ENCODE results near the gene CHST10. TPM values are rescaled to one million over a fixed set of nuclear protein-coding genes. Genes with fewer than 3 reads are reported as not detected.

The CHST10 gene
- total RNA-seq, 1 donor from 2014 or later = 20.6 TPM

DNA sequence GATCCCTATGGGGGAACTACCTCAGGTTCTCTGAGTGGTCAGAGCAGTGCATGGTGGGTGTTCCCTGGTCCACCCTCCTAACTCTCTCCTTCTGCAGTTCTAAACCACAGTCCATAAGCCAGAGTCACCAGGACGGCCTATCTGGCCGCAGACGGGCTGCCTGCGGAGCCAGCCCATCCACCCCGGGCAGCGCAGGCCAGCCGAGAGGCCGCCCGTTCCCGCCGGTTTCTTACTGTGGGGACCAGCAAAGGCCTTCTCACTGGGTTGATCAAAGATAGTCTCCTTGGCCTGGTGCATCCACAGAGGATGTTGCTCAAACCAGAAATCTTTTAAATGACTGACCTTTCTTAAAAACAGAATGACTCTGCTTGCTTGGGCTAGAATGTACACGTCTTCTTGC lies 9.6 kb upstream of the CHST10 start:
- Mint-ChIP-seq H3K4me1 (ENCODE audit: unreplicated experiment) (no peaks in the 10 kb centered on the region), H3K9me3 (ENCODE audit: unreplicated experiment) (no peaks in the 10 kb centered on the region), H3K27me3 (ENCODE audit: unreplicated experiment) (no peaks in the 10 kb centered on the region), H3K27ac (ENCODE audit: unreplicated experiment) (no peak overlapping the region), H3K36me3 (ENCODE audit: low read depth, unreplicated experiment) (no peaks in the 10 kb centered on the region), H3K4me3 (ENCODE audit: unreplicated experiment) (no peak overlapping the region)
- TF ChIP-seq, protein P1, sequence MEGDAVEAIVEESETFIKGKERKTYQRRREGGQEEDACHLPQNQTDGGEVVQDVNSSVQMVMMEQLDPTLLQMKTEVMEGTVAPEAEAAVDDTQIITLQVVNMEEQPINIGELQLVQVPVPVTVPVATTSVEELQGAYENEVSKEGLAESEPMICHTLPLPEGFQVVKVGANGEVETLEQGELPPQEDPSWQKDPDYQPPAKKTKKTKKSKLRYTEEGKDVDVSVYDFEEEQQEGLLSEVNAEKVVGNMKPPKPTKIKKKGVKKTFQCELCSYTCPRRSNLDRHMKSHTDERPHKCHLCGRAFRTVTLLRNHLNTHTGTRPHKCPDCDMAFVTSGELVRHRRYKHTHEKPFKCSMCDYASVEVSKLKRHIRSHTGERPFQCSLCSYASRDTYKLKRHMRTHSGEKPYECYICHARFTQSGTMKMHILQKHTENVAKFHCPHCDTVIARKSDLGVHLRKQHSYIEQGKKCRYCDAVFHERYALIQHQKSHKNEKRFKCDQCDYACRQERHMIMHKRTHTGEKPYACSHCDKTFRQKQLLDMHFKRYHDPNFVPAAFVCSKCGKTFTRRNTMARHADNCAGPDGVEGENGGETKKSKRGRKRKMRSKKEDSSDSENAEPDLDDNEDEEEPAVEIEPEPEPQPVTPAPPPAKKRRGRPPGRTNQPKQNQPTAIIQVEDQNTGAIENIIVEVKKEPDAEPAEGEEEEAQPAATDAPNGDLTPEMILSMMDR (IDR thresholded peaks at IDR 0.05; ENCODE audit: unreplicated experiment) = no peak
- no peak for DNase-seq (ENCODE audit: low spot score)

DNA sequence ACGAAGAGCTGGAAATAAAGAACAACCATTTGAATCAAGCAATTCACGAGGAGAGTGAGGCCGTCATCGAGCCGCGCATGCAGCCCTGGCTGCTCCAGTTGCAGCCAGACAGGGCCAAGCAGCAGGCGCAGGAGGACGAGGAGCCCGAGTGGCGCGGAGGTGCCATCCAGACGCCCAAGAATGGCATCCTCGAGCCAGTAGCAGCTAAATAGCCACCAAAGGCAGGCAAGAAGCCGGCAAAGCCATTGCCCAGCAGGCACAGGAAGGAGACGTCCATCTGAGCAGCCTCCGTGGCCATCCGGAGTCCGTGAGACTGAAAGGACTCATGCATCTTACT lies 8.9 kb upstream of the CHST10 start:
- H3K9me3 Mint-ChIP-seq (ENCODE audit: unreplicated experiment) = no peaks in the 10 kb centered on the region
- DNase-seq (ENCODE audit: low spot score) = no peak
- TF ChIP-seq, protein P1 (IDR thresholded peaks at IDR 0.05; ENCODE audit: unreplicated experiment) = no peak
- H3K4me3 Mint-ChIP-seq (ENCODE audit: unreplicated experiment) = no peak overlapping the region
- no peaks in the 10 kb centered on the region for H3K27me3 Mint-ChIP-seq (ENCODE audit: unreplicated experiment)
- H3K27ac Mint-ChIP-seq (ENCODE audit: unreplicated experiment) = no peak overlapping the region
- H3K36me3 Mint-ChIP-seq (ENCODE audit: low read depth, unreplicated experiment) = no peaks in the 10 kb centered on the region
- H3K4me1 Mint-ChIP-seq (ENCODE audit: unreplicated experiment) = no peaks in the 10 kb centered on the region

DNA sequence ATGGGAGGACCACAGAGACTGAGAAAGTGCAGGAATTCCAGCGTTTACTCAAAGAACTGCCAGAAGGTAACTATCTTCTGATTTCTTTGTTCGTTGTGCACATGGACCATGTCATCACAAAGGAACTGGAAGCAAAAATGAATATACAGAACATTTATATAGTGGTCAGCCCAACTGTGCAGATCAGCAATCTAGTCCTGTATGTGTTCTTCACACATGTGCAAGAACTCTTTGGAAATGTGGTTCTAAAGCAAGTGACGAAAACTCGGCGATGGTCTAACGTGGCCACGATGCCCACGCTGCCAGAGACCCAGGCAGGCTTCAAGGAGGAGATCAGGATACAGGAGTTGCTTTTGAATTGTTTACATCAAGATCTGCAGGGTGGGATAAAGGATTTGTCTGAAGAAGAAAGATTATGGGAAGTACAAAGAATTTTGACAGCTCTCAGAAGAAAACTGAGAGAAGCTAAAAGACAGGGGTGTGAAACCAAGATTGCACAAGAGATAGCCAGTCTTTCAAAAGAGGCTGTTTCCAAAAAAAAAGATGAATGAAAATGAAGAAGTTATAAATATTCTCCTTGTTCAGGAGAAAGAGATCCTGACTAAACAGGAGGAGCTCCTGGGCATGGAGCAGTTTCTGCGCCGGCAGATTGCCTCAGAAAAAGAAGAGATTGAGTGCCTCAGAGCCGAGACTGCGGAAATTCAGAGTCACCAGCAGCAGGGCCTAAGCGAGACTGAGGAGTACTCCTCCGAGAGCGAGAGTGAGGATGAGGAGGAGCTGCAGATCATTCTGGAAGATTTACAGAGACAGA lies 8.3 kb upstream of the CHST10 start:
- TF ChIP-seq, protein P1 (IDR thresholded peaks at IDR 0.05; ENCODE audit: unreplicated experiment) = no peak
- no peaks in the 10 kb centered on the region for H3K9me3 Mint-ChIP-seq (ENCODE audit: unreplicated experiment)
- no peaks in the 10 kb centered on the region for H3K27me3 Mint-ChIP-seq (ENCODE audit: unreplicated experiment)
- no peak for DNase-seq (ENCODE audit: low spot score)
- H3K4me3 Mint-ChIP-seq (ENCODE audit: unreplicated experiment) = no peak overlapping the region
- no peaks in the 10 kb centered on the region for H3K4me1 Mint-ChIP-seq (ENCODE audit: unreplicated experiment)
- no peak overlapping the region for H3K27ac Mint-ChIP-seq (ENCODE audit: unreplicated experiment)
- no peaks in the 10 kb centered on the region for H3K36me3 Mint-ChIP-seq (ENCODE audit: low read depth, unreplicated experiment)

DNA sequence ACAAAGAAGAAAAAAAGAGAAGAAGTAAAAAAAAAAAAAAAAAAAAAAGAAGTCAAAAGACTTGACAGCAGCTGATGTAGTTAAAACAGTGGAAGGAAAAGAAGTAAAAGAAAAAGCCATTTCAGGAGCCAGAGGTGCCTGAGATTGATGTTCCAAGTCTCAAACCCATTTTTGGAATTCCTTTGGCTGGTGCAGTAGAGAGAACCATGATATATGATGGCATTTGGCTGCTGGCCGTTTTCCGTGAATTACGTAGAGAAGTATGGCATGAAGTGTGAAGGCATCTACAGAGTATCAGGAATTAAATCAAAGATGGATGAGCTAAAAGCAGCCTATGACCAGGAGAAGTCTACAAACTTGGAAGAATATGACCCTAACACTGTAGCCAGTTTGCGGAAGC lies 7.6 kb upstream of the CHST10 start:
- peaks cover 2% of the 10 kb centered on the region for H3K27me3 Mint-ChIP-seq (ENCODE audit: unreplicated experiment)

More for the DNA sequence above, 7.6 kb upstream of the CHST10 start:
- Mint-ChIP-seq H3K27ac (ENCODE audit: unreplicated experiment) (no peak overlapping the region), H3K4me3 (ENCODE audit: unreplicated experiment) (no peak overlapping the region), H3K9me3 (ENCODE audit: unreplicated experiment) (no peaks in the 10 kb centered on the region), H3K36me3 (ENCODE audit: low read depth, unreplicated experiment) (no peaks in the 10 kb centered on the region), H3K4me1 (ENCODE audit: unreplicated experiment) (no peaks in the 10 kb centered on the region)
- TF ChIP-seq, protein P1 (IDR thresholded peaks at IDR 0.05; ENCODE audit: unreplicated experiment) = no peak
- DNase-seq (ENCODE audit: low spot score) = no peak
